ENCODE data around the gene WDR1. TPM values are rescaled to one million over a fixed set of nuclear protein-coding genes. Genes with fewer than 3 reads are reported as not detected.

WDR1 gene
- total and polyA plus RNA-seq, 2 experiments from 2014 or later = 413 to 487 TPM

DNA sequence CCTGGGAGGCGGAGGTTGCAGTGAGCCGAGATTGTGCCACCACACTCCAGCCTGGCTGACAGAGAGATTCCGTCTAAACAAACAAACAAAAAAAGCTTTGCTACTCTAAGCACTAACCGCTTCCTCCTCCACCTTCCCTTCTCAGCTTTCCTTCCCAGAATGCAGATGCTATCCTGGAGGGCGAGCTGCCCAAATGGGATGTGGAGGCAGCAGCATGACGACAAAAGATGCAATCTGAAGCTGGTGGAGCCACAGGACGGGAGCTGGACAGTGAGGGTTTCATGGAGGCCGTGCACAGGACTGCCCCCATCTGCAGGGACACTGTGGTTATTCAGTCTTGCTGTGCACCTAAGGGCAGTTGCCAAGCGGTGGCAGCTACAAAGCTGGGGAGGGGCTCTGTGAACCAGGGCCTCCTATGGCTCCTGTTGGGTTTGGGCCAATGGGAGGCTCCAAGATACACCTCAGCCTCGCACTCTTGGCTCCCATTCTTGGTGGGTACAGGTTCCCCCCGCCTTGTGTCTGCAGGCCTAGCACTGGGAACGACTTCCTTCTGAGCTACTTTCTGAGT is 47.4 kb downstream of the WDR1 start:
- in situ Hi-C loops (cut with MboI) = loop anchor here (10.0 kb wide), 1 partner anchor 304 kb away; no protein-coding TSS in a partner anchor
- H3K36me3 ChIP-seq (ENCODE audit: low read depth) = peaks cover 46% of the 10 kb centered on the region
- H4K20me1 ChIP-seq (ENCODE audit: insufficient read depth) = no peaks in the 10 kb centered on the region

GRCh38 chr4:10066670-10067651 is 49.6 kb downstream of the WDR1 start:
- in situ Hi-C loops (cut with MboI) = loop anchor here (10.0 kb wide), 1 partner anchor 302 kb away; no protein-coding TSS in a partner anchor
- Histone ChIP-seq H3K9ac (no peak overlapping the region), H4K20me1 (ENCODE audit: insufficient read depth) (no peaks in the 10 kb centered on the region), H3K4me1 (ENCODE audit: insufficient read depth) (no peaks in the 10 kb centered on the region), H3K79me2 (ENCODE audit: insufficient read depth) (no peaks in the 10 kb centered on the region), H3K9me2 (ENCODE audit: insufficient read depth) (no peaks in the 10 kb centered on the region), H3K9me3 (ENCODE audit: low read depth) (no peaks in the 10 kb centered on the region), H3K27me3 (replicated peaks; ENCODE audit: insufficient read depth) (no peaks in the 10 kb centered on the region), H3F3A (ENCODE audit: insufficient read depth) (peaks cover 57% of the 10 kb centered on the region), H3K4me3 (no peak overlapping the region), H3K36me3 (ENCODE audit: low read depth) (peaks cover 27% of the 10 kb centered on the region), H3K4me2 (ENCODE audit: unreplicated experiment) (no peak overlapping the region), H2AFZ (no peak overlapping the region), H3K27ac (no peak overlapping the region)
- TF ChIP-seq EZH2 (IDR thresholded peaks at IDR 0.05; ENCODE audit: insufficient read depth, poor library complexity, severe bottlenecking) (no peak), EZH2phosphoT487 (IDR thresholded peaks at IDR 0.05; ENCODE audit: insufficient read depth, low read depth) (no peak)
- WGBS, 2 experiments (ENCODE audit: low coverage in 1 of 2, low lambda C conversion rate in 2 of 2, missing lambda C conversion rate in 2 of 2) = 94 to 95% methylated on average over 15 of the region's 15 CpGs
- DNase-seq = no peak

More for the DNA sequence above, 47.4 kb downstream of the WDR1 start:
- WGBS, 2 experiments (ENCODE audit: low coverage in 1 of 2, low lambda C conversion rate in 2 of 2, missing lambda C conversion rate in 2 of 2) = 87 to 88% methylated on average over 12 of the region's 12 CpGs
- no peak overlapping the region for H3K9ac ChIP-seq
- peaks cover 71% of the 10 kb centered on the region for H3F3A ChIP-seq (ENCODE audit: insufficient read depth)
- no peak for DNase-seq
- H3K4me2 ChIP-seq (ENCODE audit: unreplicated experiment) = no peak overlapping the region
- no peak overlapping the region for H3K27ac ChIP-seq
- H3K4me1 ChIP-seq (ENCODE audit: insufficient read depth) = no peaks in the 10 kb centered on the region
- no peaks in the 10 kb centered on the region for H3K9me2 ChIP-seq (ENCODE audit: insufficient read depth)
- no peak for TF ChIP-seq EZH2phosphoT487 (IDR thresholded peaks at IDR 0.05; ENCODE audit: insufficient read depth, low read depth)
- TF ChIP-seq EZH2 (IDR thresholded peaks at IDR 0.05; ENCODE audit: insufficient read depth, poor library complexity, severe bottlenecking) = no peak
- H2AFZ ChIP-seq = no peak overlapping the region
- H3K27me3 ChIP-seq (replicated peaks; ENCODE audit: insufficient read depth) = no peaks in the 10 kb centered on the region
- H3K79me2 ChIP-seq (ENCODE audit: insufficient read depth) = peaks cover 8% of the 10 kb centered on the region; the same call in 1 of the 2 replicates
- H3K9me3 ChIP-seq (ENCODE audit: low read depth) = no peaks in the 10 kb centered on the region
- H3K4me3 ChIP-seq = no peak overlapping the region

GRCh38 chr4:10066206-10066605 is 50.4 kb downstream of the WDR1 start:
- Histone ChIP-seq H3K4me2 (ENCODE audit: unreplicated experiment) (no peak overlapping the region), H3K4me3 (no peak overlapping the region), H3K9me3 (ENCODE audit: low read depth) (no peaks in the 10 kb centered on the region), H3K27me3 (replicated peaks; ENCODE audit: insufficient read depth) (no peaks in the 10 kb centered on the region), H3K9ac (no peak overlapping the region), H3K79me2 (ENCODE audit: insufficient read depth) (no peaks in the 10 kb centered on the region), H4K20me1 (ENCODE audit: insufficient read depth) (no peaks in the 10 kb centered on the region), H3K27ac (no peak overlapping the region), H3K4me1 (ENCODE audit: insufficient read depth) (peaks cover 5% of the 10 kb centered on the region; the same call in 1 of the 2 replicates), H3F3A (ENCODE audit: insufficient read depth) (peaks cover 50% of the 10 kb centered on the region), H3K36me3 (ENCODE audit: low read depth) (peaks cover 20% of the 10 kb centered on the region), H2AFZ (no peak overlapping the region), H3K9me2 (ENCODE audit: insufficient read depth) (no peaks in the 10 kb centered on the region)
- 67 to 74% methylated on average over 2 of the region's 2 CpGs for WGBS, 2 experiments (ENCODE audit: low coverage in 1 of 2, low lambda C conversion rate in 2 of 2, missing lambda C conversion rate in 2 of 2)
- TF ChIP-seq EZH2phosphoT487 (IDR thresholded peaks at IDR 0.05; ENCODE audit: insufficient read depth, low read depth) = no peak
- TF ChIP-seq EZH2 (IDR thresholded peaks at IDR 0.05; ENCODE audit: insufficient read depth, poor library complexity, severe bottlenecking) = no peak
- in situ Hi-C loops (cut with MboI) = loop anchor here (10.0 kb wide), 1 partner anchor 301 kb away; no protein-coding TSS in a partner anchor
- DNase-seq = no peak

- H4K20me1 ChIP-seq (ENCODE audit: insufficient read depth) = no peaks in the 10 kb centered on the region
- H3K4me2 ChIP-seq (ENCODE audit: unreplicated experiment) = no peak overlapping the region
- no peak overlapping the region for H2AFZ ChIP-seq
- peak overlapping the region; percentile 17; the same call in 1 of the 2 replicates for H3K27ac ChIP-seq
- in situ Hi-C loops (cut with MboI) = loop anchor here (10.0 kb wide), 1 partner anchor 299 kb away; no protein-coding TSS in a partner anchor
- WGBS, 2 experiments (ENCODE audit: low coverage in 1 of 2, low lambda C conversion rate in 2 of 2, missing lambda C conversion rate in 2 of 2) = 28 to 37% methylated on average over 9 of the region's 9 CpGs
- no peaks in the 10 kb centered on the region for H3K79me2 ChIP-seq (ENCODE audit: insufficient read depth)
- no peak overlapping the region for H3K4me3 ChIP-seq
- H3K4me1 ChIP-seq (ENCODE audit: insufficient read depth) = peaks cover 5% of the 10 kb centered on the region; the same call in 1 of the 2 replicates
- no peaks in the 10 kb centered on the region for H3K27me3 ChIP-seq (replicated peaks; ENCODE audit: insufficient read depth)
- TF ChIP-seq EZH2 (IDR thresholded peaks at IDR 0.05; ENCODE audit: insufficient read depth, poor library complexity, severe bottlenecking) (no peak), EZH2phosphoT487 (IDR thresholded peaks at IDR 0.05; ENCODE audit: insufficient read depth, low read depth) (no peak)
- peaks cover 19% of the 10 kb centered on the region for H3K36me3 ChIP-seq (ENCODE audit: low read depth)
- no peaks in the 10 kb centered on the region for H3K9me3 ChIP-seq (ENCODE audit: low read depth)
- H3F3A ChIP-seq (ENCODE audit: insufficient read depth) = peaks cover 32% of the 10 kb centered on the region
- H3K9me2 ChIP-seq (ENCODE audit: insufficient read depth) = no peaks in the 10 kb centered on the region
- DNase-seq = peak; percentile 88
- no peak overlapping the region for H3K9ac ChIP-seq
Observed at GRCh38 chr4:10063544-10064300, 52.9 kb downstream of the WDR1 start.

Measured in GM23248 (cell line).